Liver (tissue), 9 donors: ENCODE data around the gene TMPRSS9. TPM values are rescaled to one million over a fixed set of nuclear protein-coding genes. Genes with fewer than 3 reads are reported as not detected.

Experiments
- DNase-seq: peaks from one replicate; pipeline ENCODE4 v3.0.0-alpha.2; 2017; ENCODE audit warnings: low spot score
- H3K27ac ChIP-seq, 2 donors: one replicate each; pipeline ENCODE4 v1.7.0; 2013; ENCODE audit warnings: inconsistent platforms in 2 of 2, low read length in 2 of 2, control low read depth in 1 of 2, low read depth in 1 of 2, mild to moderate bottlenecking in 1 of 2
- H3K27me3 ChIP-seq, 4 donors: one replicate each; pipeline versions ENCODE4 v1.6.1 to v1.7.0; 2013; ENCODE audit warnings: low read length in 3 of 4, inconsistent platforms in 1 of 4, mild to moderate bottlenecking in 1 of 4, moderate library complexity in 1 of 4; ENCODE audit not compliant: control insufficient read depth in 4 of 4, insufficient read depth in 4 of 4
- H3K36me3 ChIP-seq, 4 donors: one replicate each; pipeline versions ENCODE4 v1.6.1 to v1.7.0; 2013; ENCODE audit warnings: low read length in 3 of 4, mild to moderate bottlenecking in 3 of 4, low read depth in 1 of 4, moderate library complexity in 1 of 4; ENCODE audit not compliant: control insufficient read depth in 4 of 4, insufficient read depth in 3 of 4
- H3K4me1 ChIP-seq, 4 donors: one replicate each; pipeline versions ENCODE4 v1.6.1 to v1.7.0; 2013; ENCODE audit warnings: low read length in 3 of 4, mild to moderate bottlenecking in 3 of 4, moderate library complexity in 1 of 4; ENCODE audit not compliant: control insufficient read depth in 4 of 4, insufficient read depth in 4 of 4
- H3K4me3 ChIP-seq, 3 donors: one replicate each; pipeline versions ENCODE4 v1.6.1 to v1.7.0; 2013; ENCODE audit warnings: low read length in 3 of 3, control low read depth in 1 of 3, low read depth in 1 of 3, mild to moderate bottlenecking in 1 of 3
- H3K9ac ChIP-seq, 2 donors: one replicate each; pipeline ENCODE4 v1.7.0; 2013; ENCODE audit warnings: low read length in 2 of 2, mild to moderate bottlenecking in 2 of 2, moderate library complexity in 2 of 2, control low read depth in 1 of 2, low read depth in 1 of 2
- H3K9me3 ChIP-seq, 4 donors: one replicate each; pipeline versions ENCODE4 v1.6.1 to v1.7.0; 2013; ENCODE audit warnings: low read length in 3 of 4; ENCODE audit not compliant: control insufficient read depth in 4 of 4
- ATF3 ChIP-seq: IDR thresholded peaks from 2 replicates; pipeline ENCODE4 v1.6.1; 2016; ENCODE audit warnings: antibody characterized with exemption
- CTCF ChIP-seq: fragments of 150-350 bp; IDR thresholded peaks from 2 replicates; pipeline ENCODE4 v1.5.1; 2017; ENCODE audit warnings: improper control_type of control experiment, low read depth, low read length; ENCODE audit not compliant: missing input control
- EGR1 ChIP-seq, 2 donors: IDR thresholded peaks; 2 replicates each; pipeline ENCODE4 v1.6.1; 2016 to 2018; ENCODE audit warnings: antibody characterized with exemption in 2 of 2, low read depth in 2 of 2
- FOXA1 ChIP-seq: IDR thresholded peaks from 2 replicates; pipeline ENCODE4 v1.6.1; 2016; ENCODE audit warnings: antibody characterized with exemption
- FOXA2 ChIP-seq: IDR thresholded peaks from 2 replicates; pipeline ENCODE4 v1.6.1; 2016; ENCODE audit warnings: antibody characterized with exemption
- GABPA ChIP-seq, 2 donors: IDR thresholded peaks in 1 of 2; conservative IDR thresholded peaks in 1 of 2; 2 replicates each; pipeline ENCODE4 v1.6.1; 2016; ENCODE audit warnings: antibody characterized with exemption in 2 of 2, mild to moderate bottlenecking in 1 of 2, moderate library complexity in 1 of 2
- HNF4A ChIP-seq, 2 donors: conservative IDR thresholded peaks; 2 replicates each; pipeline ENCODE4 v1.6.1; 2016; ENCODE audit warnings: antibody characterized with exemption in 2 of 2, mild to moderate bottlenecking in 2 of 2
- HNF4G ChIP-seq: IDR thresholded peaks from 2 replicates; pipeline ENCODE4 v1.6.1; 2016; ENCODE audit warnings: antibody characterized with exemption
- JUND ChIP-seq, 2 donors: IDR thresholded peaks; 2 replicates each; pipeline ENCODE4 v1.6.1; 2016; ENCODE audit warnings: antibody characterized with exemption in 2 of 2
- MAX ChIP-seq: IDR thresholded peaks from 2 replicates; pipeline ENCODE4 v1.6.1; 2016; ENCODE audit warnings: antibody characterized with exemption
- NR2F2 ChIP-seq: IDR thresholded peaks from 2 replicates; pipeline ENCODE4 v1.6.1; 2016; ENCODE audit warnings: antibody characterized with exemption
- RAD21 ChIP-seq, 2 donors: IDR thresholded peaks; 2 replicates each; pipeline ENCODE4 v1.6.1; 2016; ENCODE audit warnings: antibody characterized with exemption in 2 of 2, mild to moderate bottlenecking in 2 of 2
- REST ChIP-seq: IDR thresholded peaks from 2 replicates; pipeline ENCODE4 v1.6.1; 2016; ENCODE audit warnings: antibody characterized with exemption, mild to moderate bottlenecking
- RXRA ChIP-seq, 2 donors: IDR thresholded peaks; 2 replicates each; pipeline ENCODE4 v1.6.1; 2017 to 2018; ENCODE audit warnings: antibody characterized with exemption in 2 of 2, mild to moderate bottlenecking in 1 of 2
- SP1 ChIP-seq: IDR thresholded peaks from 2 replicates; pipeline ENCODE4 v1.6.1; 2018; ENCODE audit warnings: antibody characterized with exemption, mild to moderate bottlenecking
- TAF1 ChIP-seq: conservative IDR thresholded peaks from 2 replicates; pipeline ENCODE4 v1.6.1; 2016; ENCODE audit warnings: antibody characterized with exemption, mild to moderate bottlenecking
- YY1 ChIP-seq: IDR thresholded peaks from 2 replicates; pipeline ENCODE4 v1.6.1; 2016; ENCODE audit warnings: antibody characterized with exemption, mild to moderate bottlenecking
- ZBTB33 ChIP-seq: IDR thresholded peaks from 2 replicates; pipeline ENCODE4 v1.6.1; 2016; ENCODE audit warnings: antibody characterized with exemption
- WGBS: extraction: QIAGEN DNeasy Blood & Tissue Kit; methylation state at CpG from one replicate; pipeline ENCODE4 v1.1.7; 2013; 5-methylcytosine and 5-hydroxymethylcytosine counted together
- polyA plus RNA-seq, 2 donors: library from polyadenylated mRNA; stranded (reverse) in 1 of 2; unstranded in 1 of 2; fragments of 200-250 nt in 1 of 2; fragments of >200 nt in 1 of 2; fragmentation: Nextera tagmentation in 1 of 2; extraction: Ambion mirVana in 1 of 2; gene quantifications; one replicate each; pipeline versions ENCODE4 v1.2.1 to v1.2.3, GENCODE V29; 2013 to 2015
- total RNA-seq, 2 donors: library from RNA; depleted of rRNA; stranded (reverse); fragments of >200 nt; gene quantifications; one replicate each; pipeline ENCODE4 v1.2.3, GENCODE V29; 2014
- donor health status: healthy.
- donor health status: healthy.
- donor health status: healthy.
- donor health status: healthy.
- donor health status: healthy.

Gene TMPRSS9
- total and polyA plus RNA-seq, 4 donors, result 0.39 to 24.8 (median 1.5) TPM

GRCh38 chr19:2420490-2420889, 60.4 kb downstream of the TMPRSS9 start:
- no peak for DNase-seq
- WGBS, result 95% methylated on average over 2 of the region's 2 CpGs

More at GRCh38 chr19:2420490-2420889, 60.4 kb downstream of the TMPRSS9 start:
- Histone ChIP-seq H3K36me3 (peaks cover 0 to 2% (median 1%) of the 10 kb centered on the region in 4 donors), H3K9ac (no peak overlapping the region), H3K4me1 (peaks cover 6 to 10% (median 9%) of the 10 kb centered on the region in 4 donors), H3K9me3 (no peaks in the 10 kb centered on the region), H3K27me3 (no peaks in the 10 kb centered on the region), H3K27ac (no peak overlapping the region), H3K4me3 (no peak overlapping the region)
- TF ChIP-seq REST, result no peak
- TF ChIP-seq RAD21 (IDR thresholded peaks at IDR 0.05), result no peak
- no peak for TF ChIP-seq CTCF
- no peak for TF ChIP-seq MAX
- TF ChIP-seq JUND (IDR thresholded peaks at IDR 0.05), result no peak
- TF ChIP-seq HNF4A (conservative IDR thresholded peaks at IDR 0.05), result no peak
- no peak for TF ChIP-seq FOXA1
- no peak for TF ChIP-seq YY1
- no peak for TF ChIP-seq RXRA (IDR thresholded peaks at IDR 0.05)
- no peak for TF ChIP-seq SP1
- TF ChIP-seq TAF1, result no peak
- no peak for TF ChIP-seq GABPA (IDR thresholded peaks at IDR 0.05 in 1 of 2, conservative IDR thresholded peaks at IDR 0.05 in 1 of 2)
- TF ChIP-seq NR2F2, result no peak
- no peak for TF ChIP-seq HNF4G
- TF ChIP-seq ZBTB33, result no peak
- TF ChIP-seq FOXA2, result no peak
- no peak for TF ChIP-seq ATF3
- no peak for TF ChIP-seq EGR1 (IDR thresholded peaks at IDR 0.05; ENCODE audit: low read depth in 2 of 2)
